ENCODE measurements around the gene RNF217.
"Not testable (repeated sequence)": the region's sequence is repeated elsewhere in the genome, so short reads cannot be mapped to it uniquely, and the experiment has no call there.

RNF217 gene

DNA sequence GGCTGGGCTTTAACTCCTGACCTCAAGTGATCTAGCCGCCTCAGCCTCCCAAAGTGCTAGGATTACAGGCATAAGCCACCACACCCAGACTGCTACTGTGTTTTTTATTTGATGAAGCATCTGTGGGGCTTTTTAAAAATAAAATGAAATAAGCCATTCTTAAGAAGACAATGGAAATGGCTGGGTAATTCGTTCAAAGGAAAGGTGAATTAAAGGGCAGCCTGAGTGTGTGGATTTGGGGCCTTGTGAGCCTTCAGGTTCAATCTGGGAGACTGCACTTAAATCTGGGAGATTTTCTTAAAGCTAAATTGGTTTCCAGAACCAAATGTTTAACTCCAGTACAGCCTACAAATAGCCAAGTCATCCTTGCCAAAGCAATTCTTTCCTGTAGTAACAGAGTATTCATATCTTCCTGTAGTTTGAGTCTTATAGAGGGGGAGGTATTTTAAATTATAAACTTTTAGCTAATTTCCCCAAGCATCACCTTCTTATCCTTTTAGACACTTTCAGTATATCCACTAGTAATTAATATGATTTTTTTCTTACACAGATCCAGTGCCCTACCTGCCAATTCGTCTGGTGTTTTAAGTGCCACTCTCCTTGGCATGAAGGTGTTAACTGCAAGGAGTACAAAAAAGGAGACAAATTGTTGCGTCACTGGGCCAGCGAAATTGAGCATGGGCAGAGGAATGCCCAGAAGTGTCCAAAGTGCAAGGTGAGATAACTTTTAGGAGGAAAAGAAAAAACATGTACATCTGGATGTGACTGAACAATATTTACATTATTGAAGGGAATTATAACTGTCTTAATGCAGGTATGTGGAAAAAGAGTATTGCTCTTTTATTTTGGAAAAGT, 95.4 kb downstream of the RNF217 start:
- no peak for DNase-seq (ENCODE audit: low read depth in 3 of 3)

GRCh38 chr6:125058546-125058945, 96.3 kb downstream of the RNF217 start:
- DNase-seq (ENCODE audit: low read depth in 3 of 3): no peak

- DNase-seq (ENCODE audit: low read depth in 3 of 3): no peak
Measured at GRCh38 chr6:125063307-125063706, 101.1 kb downstream of the RNF217 start.

DNA sequence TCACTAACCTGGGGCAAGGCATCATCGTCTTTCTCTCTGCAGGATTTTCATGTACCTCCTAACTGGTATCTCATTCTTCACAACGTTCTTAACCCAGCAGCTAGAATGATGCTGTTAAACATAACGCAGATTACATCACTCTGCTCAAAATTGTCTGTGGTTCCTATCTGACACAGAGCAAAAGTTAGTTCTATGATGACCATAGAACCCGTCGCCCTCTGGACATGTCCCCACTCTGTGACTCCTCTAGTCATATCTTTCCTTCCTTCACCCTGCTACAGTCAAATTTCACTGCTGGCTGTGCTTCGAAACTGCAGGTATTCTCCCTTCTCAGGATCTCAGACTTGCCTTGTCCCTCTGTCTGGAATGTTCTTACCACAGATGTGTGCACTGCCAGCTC, 103.9 kb downstream of the RNF217 start:
- no peak for DNase-seq (ENCODE audit: low read depth in 3 of 3)

DNA sequence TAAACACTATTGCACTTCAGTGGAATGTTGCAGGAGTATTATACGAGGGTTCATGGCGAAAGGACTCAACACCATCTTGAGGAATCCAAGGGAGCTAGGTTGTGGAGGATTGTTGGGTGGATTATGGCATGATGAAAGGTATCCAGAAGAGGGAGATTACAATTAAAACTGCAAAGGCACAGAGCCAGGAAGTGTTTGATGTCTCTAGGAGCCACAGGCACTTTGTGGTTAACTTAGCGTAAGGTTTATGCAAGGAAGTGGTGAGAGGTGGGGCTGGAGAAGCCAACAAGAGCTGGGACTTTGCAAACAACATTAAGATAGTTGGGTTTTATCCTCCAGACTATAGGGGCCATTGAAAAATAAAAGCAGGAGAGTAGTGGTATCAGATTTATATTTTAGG, 104.7 kb downstream of the RNF217 start:
- no peak for DNase-seq (ENCODE audit: low read depth in 3 of 3)

GRCh38 chr6:125067552-125067951, 105.3 kb downstream of the RNF217 start:
- DNase-seq (ENCODE audit: low read depth in 3 of 3): no peak

DNA sequence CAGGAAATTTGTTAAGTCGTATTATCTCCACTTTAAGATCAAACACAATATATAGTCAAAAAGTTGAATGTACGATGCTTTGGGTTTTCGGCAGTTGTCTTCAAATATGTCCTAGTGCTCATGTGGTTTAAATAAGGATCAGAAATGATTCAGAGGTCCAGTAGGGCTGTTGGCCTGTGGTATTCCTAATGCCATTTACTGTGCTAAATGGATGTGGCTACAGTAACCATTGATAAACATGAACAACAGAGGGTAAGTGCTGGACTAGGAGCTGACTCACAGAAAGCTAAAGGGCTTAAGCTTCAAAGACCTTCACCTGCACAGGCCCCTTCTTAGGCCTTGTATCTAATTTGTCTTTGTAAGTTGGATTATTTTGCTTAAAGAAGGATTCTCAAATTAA, 110.8 kb downstream of the RNF217 start:
- DNase-seq (ENCODE audit: low read depth in 3 of 3): no peak

GRCh38 chr6:125074120-125074519, 111.9 kb downstream of the RNF217 start:
- no peak for DNase-seq (ENCODE audit: low read depth in 3 of 3)

DNA sequence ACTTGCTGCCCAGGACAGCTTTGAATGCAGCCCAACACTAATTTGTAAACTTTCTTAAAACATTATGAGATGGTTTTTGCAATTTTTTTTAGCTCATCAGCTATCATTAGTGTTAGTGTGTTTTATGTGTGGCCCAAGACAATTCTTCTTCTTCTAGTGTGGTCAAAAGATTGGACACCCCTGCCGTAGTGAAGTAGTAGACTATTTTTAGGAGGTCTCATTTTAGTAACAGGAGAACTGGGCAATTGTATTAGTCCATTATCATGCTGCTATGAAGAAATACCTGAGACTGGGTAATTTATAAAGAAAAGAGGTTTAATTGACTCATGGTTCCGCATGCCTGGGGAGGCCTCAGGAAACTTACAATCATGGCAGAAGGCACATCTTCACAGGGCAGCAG, 112.8 kb downstream of the RNF217 start:
- DNase-seq (ENCODE audit: low read depth in 3 of 3): not testable (repeated sequence)

DNA sequence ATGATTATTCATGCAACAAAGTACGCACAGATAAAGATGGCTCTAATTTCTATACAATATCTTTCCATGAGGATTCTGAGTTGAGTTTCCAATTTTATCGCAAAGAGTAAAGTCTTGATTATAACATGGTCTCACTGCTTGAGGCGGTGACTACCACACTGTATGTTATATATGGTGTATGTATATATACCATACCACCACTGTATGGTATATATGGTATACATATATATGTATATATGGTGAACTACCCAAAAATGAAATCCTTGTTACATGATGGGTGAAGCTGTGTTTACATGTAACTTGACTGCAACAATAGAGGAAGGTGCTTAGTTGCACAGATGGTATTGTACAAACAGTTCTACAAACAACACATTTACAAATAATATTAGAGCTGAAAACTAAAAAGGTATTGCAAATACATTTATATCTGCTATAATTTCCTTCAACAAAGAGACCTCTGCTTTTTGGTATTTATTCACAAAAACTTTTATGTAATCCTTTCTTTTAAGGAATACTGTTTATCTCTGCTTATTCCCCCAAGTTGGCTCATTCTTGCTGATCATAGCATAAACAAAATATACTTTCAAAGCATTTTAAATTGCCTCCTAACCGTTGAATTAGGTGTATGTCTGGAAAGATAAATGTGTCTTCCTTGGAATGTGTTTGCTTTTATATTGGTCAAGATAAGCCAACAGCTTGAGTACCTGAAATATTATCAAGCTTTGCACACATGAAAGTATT, 113.7 kb downstream of the RNF217 start:
- DNase-seq (ENCODE audit: low read depth in 3 of 3): no peak

GRCh38 chr6:125076482-125076742, 114.2 kb downstream of the RNF217 start:
- DNase-seq (ENCODE audit: low read depth in 3 of 3): no peak

DNA sequence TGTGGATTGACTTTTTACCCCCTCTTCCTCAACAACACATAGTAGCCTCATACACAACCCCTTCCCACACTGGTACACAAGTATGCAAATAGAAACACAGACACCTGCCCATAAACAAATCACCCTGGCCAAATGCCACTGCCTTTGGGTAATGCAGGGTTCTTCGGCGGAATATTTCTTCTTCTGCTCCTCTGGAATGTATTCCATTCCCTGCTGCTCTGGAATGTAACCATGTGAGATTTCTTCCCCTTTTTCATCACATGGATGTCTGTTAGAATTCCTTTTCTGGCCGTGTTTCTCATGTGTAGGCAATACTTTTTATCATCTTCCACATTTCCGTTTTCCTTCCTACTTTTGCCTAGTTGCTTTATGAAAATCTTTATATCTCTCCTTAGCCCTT, 115.2 kb downstream of the RNF217 start:
- no peak for DNase-seq (ENCODE audit: low read depth in 3 of 3)

GRCh38 chr6:125078602-125079321, 116.5 kb downstream of the RNF217 start:
- no peak for DNase-seq (ENCODE audit: low read depth in 3 of 3)

DNA sequence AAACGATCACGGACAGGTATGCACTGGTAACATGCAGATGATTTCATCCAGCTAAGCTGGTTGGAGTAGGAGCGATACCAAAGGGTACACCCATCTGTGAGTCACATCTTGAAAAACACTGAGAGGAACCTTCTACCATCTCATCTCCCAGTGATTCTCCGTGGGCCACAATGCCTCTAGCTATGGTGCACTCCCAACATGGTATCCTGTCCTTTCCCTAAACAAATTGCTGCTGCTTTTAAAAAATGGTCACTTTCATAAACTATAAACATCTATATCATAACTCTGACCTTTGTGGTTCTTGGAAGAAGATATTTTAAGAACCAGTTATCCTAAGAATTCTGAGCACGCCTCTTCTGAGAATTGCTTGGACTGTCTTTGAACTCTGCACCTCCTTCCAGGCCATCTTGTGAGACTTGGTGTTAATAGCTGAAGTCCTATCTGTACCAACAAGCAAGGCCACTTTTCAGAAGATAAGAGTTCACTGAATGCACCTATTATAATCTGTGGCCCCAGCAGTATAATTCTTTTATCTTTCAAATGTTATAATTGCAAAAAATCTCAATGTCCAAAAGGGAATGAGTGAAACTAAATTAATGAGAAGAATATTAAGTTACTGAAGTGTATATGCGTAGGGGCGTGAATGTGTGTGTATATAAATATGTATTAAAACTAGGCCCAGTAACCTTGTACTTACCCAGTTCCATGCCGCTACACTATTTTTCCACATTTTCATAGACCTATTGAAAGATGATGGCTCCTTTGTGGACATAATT, 120.9 kb downstream of the RNF217 start:
- no peak for DNase-seq (ENCODE audit: low read depth in 3 of 3)

DNA sequence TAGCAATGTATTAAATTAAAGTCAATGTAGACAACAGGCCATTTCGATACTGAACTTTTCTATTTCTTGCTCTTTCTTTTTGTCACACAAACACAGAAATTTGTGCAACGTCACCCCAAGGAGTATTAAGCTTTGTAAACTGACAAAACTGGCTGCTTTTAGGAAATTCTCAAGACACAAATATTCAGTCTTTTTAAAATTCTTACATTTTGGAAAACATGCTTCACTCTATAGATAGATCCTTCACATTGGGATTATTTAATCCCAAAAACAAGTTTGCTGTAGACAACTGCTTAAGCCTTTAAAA, 121.4 kb downstream of the RNF217 start:
- DNase-seq (ENCODE audit: low read depth in 3 of 3): no peak

GRCh38 chr6:125086716-125087115, 124.5 kb downstream of the RNF217 start:
- no peak for DNase-seq (ENCODE audit: low read depth in 3 of 3)

DNA sequence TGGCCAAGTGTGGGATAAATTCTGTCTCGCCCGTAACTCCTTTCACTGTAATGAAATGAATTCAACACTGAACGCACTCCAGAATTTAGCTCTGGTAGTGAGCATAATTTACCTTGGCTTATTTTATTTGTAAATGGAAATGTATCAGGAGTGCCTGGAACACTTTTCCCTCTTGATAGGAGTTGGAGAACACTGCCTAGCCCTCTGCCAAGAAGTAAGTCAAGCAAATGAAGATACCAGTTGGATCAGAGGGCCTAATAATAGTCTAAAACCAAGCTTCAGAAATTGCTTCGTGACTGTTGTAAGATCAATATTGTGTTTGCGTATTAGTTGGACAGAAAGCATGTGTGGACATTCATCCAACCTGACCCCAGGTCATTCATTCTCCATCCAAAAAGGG, 126.7 kb downstream of the RNF217 start:
- DNase-seq (ENCODE audit: low read depth in 3 of 3): no peak

- no peak for DNase-seq (ENCODE audit: low read depth in 3 of 3)
Measured at GRCh38 chr6:125094563-125094962, 132.3 kb downstream of the RNF217 start.

GRCh38 chr6:125095580-125096301, 133.5 kb downstream of the RNF217 start:
- DNase-seq (ENCODE audit: low read depth in 3 of 3): no peak

- DNase-seq (ENCODE audit: low read depth in 3 of 3): no peak
Measured at GRCh38 chr6:125097186-125097585, 134.9 kb downstream of the RNF217 start.

GRCh38 chr6:125098253-125098652, 136.0 kb downstream of the RNF217 start:
- no peak for DNase-seq (ENCODE audit: low read depth in 3 of 3)

Data from stimulated activated CD4-positive, alpha-beta T cell treated with anti-CD3 and anti-CD28 coated beads, TNF-alpha, amount 100 ng/mL, for 4 hours (primary cell).